HG03460 (cell line): Measurements from ENCODE around the gene SPCS3.
"Not testable (repeated sequence)": the region's sequence is repeated elsewhere in the genome, so short reads cannot be mapped to it uniquely, and the experiment has no call there.

ENCODE experiments used
- ATAC-seq: cut with Tn5 transposase; IDR thresholded peaks from one replicate; pipeline ENCODE4 v1.9.1; 2021; ENCODE audit not compliant: unreplicated experiment

Gene SPCS3

DNA sequence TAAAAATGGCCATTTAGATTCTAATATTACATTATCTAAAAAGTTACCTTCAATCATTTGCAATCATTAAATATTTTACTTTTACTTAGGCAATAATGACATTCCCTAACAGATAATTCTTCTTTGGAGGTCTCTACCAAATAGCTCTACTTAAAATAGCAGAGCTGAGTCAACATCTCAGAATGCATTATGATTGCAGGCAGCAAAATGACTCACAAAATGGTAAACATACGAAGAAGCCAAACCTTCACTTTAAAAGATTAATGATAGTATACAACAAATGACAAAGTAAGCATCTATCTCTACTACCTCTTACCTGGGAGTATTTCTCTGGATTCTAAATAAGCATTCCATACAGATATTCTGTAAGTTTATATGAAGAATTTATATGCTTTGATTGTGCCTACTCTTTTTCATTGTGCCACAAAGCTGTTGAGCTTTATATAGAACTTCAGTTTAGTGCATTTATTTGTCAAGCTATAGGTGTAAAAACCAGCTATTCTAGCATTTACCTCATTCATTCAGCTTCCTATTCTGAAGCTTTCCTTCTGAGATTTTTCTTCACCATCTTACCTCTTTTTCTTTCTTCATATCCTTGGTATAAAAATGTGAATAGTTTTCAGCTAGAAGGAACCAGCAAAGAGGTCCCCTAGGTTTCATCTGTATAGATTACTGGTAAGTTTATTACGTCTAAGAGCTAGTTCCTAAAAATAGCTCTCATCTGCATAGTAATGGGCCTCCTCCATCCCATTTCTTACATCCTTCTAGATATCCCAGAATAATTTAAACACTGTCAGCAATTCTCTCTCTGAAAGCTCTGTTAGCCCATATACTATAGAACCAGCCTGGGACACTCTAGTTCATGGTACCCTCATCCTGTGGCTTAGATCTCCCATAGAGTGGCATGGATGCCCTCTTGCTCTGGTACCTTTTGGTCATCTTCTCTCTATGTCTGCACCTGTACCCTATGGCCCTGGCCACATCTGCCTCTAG, 17.2 kb upstream of the SPCS3 start:
- no peak for ATAC-seq

GRCh38 chr4:176303938-176304337, 15.8 kb upstream of the SPCS3 start:
- ATAC-seq, result no peak

GRCh38 chr4:176306837-176307665, 12.7 kb upstream of the SPCS3 start:
- no peak for ATAC-seq

- no peak for ATAC-seq
Observed at GRCh38 chr4:176307666-176307930, 12.2 kb upstream of the SPCS3 start.

DNA sequence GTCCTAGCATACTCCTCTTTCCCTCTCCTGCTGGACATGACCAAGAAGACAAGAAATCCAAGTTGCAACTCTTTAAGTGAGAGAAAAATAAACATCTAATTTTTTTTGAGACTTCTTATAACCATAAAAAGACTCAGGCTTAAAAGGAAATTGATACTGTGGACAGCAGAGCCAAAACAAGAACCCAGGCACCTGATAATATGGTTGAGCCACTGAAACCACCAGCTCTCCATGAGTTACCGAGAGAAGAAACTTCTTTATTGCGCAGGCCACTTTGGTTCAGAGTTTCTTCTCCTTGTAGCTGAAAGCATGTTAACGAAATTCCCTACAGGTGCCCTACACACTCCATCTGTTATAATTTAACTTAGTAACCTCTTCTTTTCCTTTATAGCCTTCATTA, 11.3 kb upstream of the SPCS3 start:
- ATAC-seq, result peak; percentile 50

DNA sequence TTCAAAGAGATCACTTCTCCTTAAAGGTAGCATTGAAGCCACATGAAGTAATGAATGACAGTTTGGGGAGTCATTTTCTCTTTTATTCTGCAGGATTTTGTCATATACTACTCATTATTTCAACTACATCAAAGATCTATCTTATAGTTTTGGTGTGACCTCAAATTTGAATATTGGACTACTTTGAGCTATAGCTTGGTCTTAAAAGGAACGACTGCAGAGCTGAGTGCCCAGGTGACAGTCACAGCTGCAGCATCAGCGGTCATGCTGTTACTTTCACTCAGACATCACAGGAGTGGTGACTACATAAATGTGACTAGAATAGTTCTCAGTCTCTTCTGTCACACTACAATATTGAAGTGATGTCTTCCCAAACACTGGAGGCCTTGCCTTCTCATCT, 10.7 kb upstream of the SPCS3 start:
- ATAC-seq, result peak; percentile 98

- ATAC-seq, result no peak
Observed at GRCh38 chr4:176309772-176310171, 10.0 kb upstream of the SPCS3 start.

- ATAC-seq, result no peak
Observed at GRCh38 chr4:176313596-176314336, 6.0 kb upstream of the SPCS3 start.

- ATAC-seq, result no peak
Observed at GRCh38 chr4:176319151-176319703, 539 bp upstream of the SPCS3 start.

- ATAC-seq, result peak; percentile 73
Observed at GRCh38 chr4:176320340-176320975, 692 bp downstream of the SPCS3 start.

- no peak for ATAC-seq
Observed at GRCh38 chr4:176320976-176321361, 1.2 kb downstream of the SPCS3 start.

DNA sequence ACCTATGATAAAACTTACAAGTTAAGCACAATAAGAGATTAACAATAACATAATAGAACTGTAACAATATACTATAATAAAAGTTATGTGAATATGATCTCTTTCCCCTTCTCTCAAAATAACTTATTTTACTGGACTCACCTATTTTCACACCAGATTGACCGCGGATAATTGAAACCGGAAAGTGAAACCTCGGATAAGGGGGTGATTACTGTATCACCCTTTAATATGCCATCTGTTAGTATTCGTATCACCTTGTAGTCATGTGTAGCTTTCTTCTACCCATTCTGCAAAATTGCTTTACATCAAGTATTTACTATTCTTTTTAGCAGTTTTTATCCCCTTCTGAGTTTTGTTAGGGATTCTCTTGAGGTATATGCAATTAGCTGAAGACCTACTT, 1.8 kb downstream of the SPCS3 start:
- no peak for ATAC-seq

DNA sequence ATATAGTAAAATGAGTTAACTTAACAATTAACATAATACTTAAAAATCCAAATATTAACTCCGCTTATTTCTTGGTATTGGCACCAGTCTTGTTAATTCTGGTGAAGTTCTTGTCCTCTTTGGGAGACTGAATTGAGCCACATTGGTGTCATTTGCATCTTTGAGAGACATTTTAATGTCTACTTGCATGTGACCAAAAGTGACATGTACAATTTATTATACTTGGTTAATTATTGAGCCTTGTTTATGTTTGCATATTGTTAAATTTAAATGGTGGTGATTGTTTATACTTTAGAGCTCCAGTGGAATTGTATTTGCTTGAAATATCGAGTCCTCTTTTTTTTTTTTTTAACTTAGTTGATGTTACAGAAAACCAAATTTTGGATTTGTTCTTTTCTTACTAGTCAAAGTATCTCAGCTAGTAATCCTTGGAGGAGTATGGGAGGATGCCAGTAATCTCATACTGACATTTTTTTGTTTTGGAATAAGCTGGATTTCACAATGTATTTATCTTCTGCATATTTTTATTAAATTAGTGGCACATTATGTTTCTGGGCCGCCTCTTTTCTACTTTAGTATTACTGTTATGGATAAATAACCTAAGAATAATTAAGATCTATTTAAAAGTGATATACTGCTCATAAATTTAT, 3.9 kb downstream of the SPCS3 start:
- ATAC-seq, result no peak

- ATAC-seq, result not testable (repeated sequence)
Observed at GRCh38 chr4:176324876-176325275, 5.1 kb downstream of the SPCS3 start.

DNA sequence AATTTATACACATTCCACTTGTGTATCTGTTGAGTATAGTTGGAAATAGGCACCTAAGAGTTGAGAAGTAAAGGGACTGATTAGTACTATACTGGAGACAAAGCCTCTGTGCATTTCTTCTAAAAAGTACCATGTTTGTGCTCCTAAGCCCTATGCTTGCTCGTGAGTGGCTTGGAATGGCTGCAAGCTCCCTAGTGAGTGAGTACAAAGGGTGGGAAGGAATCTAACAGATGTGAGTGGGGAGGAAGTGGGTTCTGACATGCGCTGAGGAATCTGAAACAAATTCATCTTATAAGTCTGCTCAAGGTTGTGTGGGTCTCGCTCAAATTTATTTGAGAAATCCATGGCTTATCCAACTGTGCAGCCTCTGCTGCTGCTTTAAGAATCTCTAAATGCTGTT, 13.3 kb downstream of the SPCS3 start:
- ATAC-seq, result no peak

DNA sequence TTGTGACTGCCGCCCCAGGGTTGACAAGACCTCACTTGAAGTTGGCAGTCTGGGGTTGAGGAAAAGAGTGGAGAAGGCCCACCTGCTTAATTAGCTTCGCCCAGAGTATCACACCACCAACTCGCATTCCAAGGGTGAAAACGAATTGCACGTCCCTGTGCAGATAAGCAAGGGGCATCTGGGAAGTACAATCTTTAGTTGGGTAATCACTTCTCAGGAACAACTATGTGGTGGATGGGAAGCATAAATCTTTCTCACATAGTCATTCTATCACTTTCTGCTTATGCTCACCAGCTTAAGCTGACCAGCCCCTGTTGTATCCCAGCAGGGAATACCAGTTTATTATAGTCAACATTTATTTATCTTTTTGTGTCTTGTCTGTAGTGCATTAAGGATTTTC, 14.3 kb downstream of the SPCS3 start:
- no peak for ATAC-seq

DNA sequence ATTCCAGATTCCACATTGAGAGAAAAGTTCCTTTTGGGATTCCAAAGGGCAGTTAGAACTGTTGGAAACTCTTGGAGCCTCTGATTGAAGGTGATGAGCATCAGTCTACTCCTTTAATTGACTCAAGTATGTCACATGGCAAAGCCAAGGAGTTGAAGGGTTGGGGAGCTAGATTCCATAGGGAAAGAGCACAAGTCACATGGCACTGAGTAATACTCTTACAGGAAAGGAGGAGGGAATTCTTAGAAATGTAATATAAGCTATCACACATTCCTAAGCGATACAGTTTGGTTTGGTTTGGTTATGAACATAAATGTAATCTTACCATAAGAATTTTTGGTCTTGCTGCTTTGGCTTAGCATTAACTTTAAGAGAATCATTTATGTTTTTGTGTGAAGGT, 15.7 kb downstream of the SPCS3 start:
- no peak for ATAC-seq

DNA sequence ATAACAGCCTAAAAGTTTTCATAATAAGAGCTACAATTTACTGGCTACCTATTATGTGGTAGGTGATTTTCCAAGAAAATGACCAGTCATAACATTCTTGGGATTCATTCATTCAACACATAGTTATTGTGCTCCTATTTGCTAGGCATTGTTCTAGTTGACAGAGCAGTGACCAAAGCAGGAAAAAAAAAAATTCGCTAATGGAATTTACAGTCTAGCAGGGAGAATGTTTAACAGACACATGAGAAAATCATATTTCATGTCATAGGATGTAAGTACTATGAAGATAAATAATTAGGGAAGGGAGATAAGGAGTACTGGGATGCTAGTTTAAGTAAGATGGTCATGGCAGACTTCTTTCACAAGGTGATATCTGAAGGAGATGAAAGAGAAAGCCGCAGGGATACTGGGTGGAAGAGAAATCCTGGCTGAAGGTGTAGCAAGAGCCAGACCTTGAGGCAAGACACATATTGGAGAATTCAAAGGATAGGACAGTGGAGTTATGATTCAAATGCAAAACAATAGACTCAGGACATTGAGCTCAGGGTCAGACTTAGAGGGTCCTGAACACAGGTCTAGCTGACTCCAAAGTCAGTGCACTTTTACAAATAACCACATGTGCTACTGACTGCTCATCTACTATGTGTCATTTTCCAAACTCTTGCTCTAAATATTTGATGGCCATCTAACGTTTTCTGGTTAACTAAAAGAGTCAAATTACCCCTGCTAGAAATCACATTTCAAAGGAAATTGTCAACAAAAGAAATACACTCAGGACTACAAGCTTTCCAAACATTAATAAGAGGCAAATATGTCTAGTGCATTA, 20.4 kb downstream of the SPCS3 start:
- ATAC-seq, result no peak
